NCI-H1436 (cell line): Measurements from ENCODE around the gene RNF183.
"Not testable (repeated sequence)": the region's sequence is repeated elsewhere in the genome, so short reads cannot be mapped to it uniquely, and the experiment has no call there.

Source experiments
- DNase-seq: peaks from one replicate; lab custom pipeline; 2025; lab: John Stamatoyannopoulos, UW

Gene RNF183

DNA sequence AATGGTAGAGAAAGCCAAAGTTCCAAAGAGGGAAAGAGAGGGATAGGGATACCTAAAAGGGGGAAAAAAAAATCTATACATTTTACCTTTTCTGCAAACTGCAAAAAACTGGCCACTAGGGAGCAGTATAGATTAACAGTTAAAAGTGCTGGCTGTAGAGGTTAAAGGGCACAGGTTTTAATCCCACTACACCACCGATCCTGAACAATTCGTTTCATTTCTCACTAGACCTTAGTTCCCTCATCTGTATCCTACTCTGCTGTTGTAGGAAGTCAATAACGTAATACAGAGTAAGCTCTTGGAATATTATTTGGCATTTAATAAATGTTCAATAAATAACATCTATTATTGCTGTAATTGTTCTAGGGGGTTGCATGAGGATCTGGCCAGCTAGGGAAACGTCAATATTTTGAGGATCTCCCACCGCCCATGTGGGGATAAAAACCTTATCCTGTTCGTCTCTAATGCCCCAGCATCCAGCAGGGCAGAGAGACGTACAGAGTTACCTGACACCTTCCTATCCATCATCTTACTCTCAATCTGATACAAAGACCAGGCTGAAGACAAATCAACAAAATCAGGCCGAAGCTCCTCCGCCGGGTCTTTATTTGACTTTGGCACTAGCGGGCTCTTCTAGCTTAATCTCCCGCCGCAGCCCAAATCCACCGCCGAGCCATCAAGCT is 28.6 kb downstream of the RNF183 start:
- DNase-seq = peak; percentile 64

DNA sequence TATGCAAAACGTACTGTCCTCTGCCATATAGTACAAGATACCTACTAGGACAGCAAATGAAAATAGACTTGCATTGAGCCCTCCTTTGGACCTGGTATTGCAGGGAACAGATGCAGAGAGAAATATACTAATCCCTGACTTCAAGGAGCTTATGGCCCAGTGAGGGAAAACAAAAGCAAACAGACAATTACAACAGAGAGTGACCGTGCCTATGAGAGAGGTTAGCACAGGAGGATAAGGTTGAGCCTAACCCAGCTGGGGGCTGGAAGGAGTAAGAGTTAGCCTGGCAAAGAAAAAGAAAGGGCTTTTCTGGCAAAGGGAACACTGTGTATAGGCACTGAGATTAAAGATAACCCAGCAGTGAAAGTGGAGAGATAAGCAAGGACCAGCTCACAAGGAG is 33.3 kb downstream of the RNF183 start:
- DNase-seq = no peak

GRCh38 chr9:113269355-113269754 is 33.8 kb downstream of the RNF183 start:
- no peak for DNase-seq

- no peak for DNase-seq
Measured at GRCh38 chr9:113267911-113268566, 35.1 kb downstream of the RNF183 start.

DNA sequence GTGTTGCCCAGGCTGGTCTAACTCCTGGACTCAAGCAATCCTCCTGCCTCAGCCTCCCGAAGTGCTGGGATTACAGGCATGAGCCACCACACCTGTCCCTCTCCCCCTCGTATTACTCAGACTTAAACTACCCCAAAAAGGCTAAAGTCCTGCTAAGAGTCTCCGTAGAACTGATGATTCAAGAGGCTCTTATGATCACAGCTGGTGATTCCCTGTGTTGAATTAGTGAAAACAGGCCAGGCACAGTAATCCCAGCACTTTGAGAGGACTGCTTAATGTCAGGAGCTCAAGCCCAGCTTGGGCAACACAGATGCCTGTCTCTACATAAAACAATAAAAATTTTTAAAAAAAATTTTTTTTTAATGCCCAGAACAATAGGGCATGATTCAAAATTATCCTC is 37.0 kb downstream of the RNF183 start:
- no peak for DNase-seq

- no peak for DNase-seq
Measured at GRCh38 chr9:113261917-113262671, 41.1 kb downstream of the RNF183 start.

GRCh38 chr9:113258282-113258681 is 44.9 kb downstream of the RNF183 start:
- DNase-seq = no peak

DNA sequence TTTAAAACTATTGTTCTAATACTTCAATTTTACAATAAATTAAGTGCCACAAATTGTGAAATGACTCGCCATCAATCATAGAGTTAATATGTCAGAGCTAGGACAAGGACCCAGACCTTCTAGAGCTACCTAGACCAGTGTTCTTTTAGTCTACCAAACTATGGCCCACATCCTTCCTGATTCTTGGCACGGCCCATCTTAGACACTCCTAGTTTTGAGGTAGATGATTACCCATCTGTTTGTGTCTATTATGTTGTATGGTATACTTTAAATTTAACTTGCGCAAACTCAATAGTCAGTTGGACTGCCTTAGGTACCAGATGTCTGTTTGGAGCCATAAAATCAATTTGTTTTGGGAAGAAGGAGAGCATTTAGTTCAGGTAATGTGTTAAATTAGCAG is 45.3 kb downstream of the RNF183 start:
- DNase-seq = no peak

DNA sequence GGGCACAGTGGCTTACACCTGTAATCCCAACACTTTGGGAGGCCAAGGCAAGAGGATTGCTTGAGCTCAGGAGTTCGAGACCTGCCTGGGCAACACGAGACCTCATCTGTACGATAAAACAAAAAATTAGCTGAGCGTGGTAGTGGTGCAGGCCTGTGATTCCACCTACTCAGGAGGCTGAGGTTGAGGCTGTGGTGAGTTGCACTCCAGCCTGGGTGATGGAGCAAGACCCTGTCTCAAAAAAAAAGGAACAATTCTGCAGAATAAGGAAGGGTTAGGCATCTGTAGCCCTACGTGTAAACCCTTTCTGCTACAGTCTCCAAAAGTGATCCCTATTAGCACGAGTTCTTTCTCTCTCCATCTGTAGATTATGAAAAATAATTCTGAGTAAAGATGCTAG is 47.7 kb downstream of the RNF183 start:
- no peak for DNase-seq

GRCh38 chr9:113254991-113255390 is 48.2 kb downstream of the RNF183 start:
- DNase-seq = no peak

GRCh38 chr9:113250807-113251206 is 52.4 kb downstream of the RNF183 start:
- no peak for DNase-seq

GRCh38 chr9:113249661-113250060 is 53.5 kb downstream of the RNF183 start:
- DNase-seq = not testable (repeated sequence)

GRCh38 chr9:113247640-113248039 is 55.5 kb downstream of the RNF183 start:
- no peak for DNase-seq
